ENCODE data around the gene FIBCD1. TPM values are rescaled to one million over a fixed set of nuclear protein-coding genes. Genes with fewer than 3 reads are reported as not detected.

Gene FIBCD1
- total RNA-seq, 1 experiment from 2014 or later = 7.1 TPM

DNA sequence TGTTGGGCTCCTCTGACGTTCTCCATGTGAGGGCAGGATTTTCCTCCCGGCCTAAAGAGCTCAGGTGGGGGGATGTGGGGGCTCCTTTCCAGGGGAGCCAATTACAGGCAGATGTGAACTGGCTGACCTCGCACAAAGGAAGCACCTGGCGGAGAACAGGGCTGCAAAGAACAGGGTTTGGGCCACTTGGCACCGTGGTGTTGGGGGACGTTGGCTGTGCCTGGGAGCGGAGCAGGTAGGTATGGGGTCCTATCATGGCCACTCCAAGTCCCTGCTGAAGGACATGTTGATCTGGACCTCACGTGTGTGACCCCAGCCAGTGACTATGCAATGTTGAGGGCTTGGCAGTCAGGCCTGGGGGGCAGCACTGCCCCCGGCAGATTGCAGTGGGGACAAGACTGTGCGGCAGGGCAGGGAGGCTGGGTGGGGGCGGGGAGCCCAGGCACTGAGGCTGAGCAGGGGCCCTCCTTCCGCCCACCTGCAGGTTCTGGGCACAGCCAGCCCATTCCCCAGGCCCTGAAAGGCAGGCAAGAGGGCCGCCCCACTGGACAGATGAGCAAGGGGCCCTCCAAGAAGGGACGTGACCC is 19.4 kb downstream of the FIBCD1 start:
- H3K56ac ChIP-seq (ENCODE audit: insufficient read length, low read depth, low read length) = no peak overlapping the region
- no CpG with 5 or more reads among the region's 14 CpGs for WGBS (ENCODE audit: extremely low coverage, insufficient read length, low lambda C conversion rate)
- no peak overlapping the region for H3T11ph ChIP-seq (ENCODE audit: low read length)
- Mint-ChIP-seq H3K9me3 (no peaks in the 10 kb centered on the region), H3K4me3 (no peak overlapping the region), H3K27ac (no peak overlapping the region), H3K36me3 (ENCODE audit: insufficient read depth in 1 of 3, low read depth in 3 of 3) (no peaks in the 10 kb centered on the region), H3K4me1 (peaks cover 8 to 37% of the 10 kb centered on the region in 2 experiments), H3K27me3 (ENCODE audit: low read depth) (no peaks in the 10 kb centered on the region; the same call in 1 of the 2 replicates)
- H4K5ac ChIP-seq (ENCODE audit: insufficient read length, low read depth, low read length) = no peak overlapping the region
- H3K79me1 ChIP-seq (ENCODE audit: insufficient read depth, low read depth, low read length, poor library complexity, severe bottlenecking) = no peaks in the 10 kb centered on the region
- H2AK5ac ChIP-seq (ENCODE audit: insufficient read length, low read length) = no peak overlapping the region
- H4K91ac ChIP-seq (ENCODE audit: insufficient read length, low read depth, low read length) = no peak overlapping the region
- H3K4ac ChIP-seq (ENCODE audit: low read depth, low read length) = no peak overlapping the region
- H3K23me2 ChIP-seq (ENCODE audit: insufficient read length, low read depth, low read length, poor library complexity, severe bottlenecking) = no peaks in the 10 kb centered on the region
- no peaks in the 10 kb centered on the region for H3K9me3 ChIP-seq (ENCODE audit: control insufficient read depth, low read depth, low read length)
- TF ChIP-seq, protein P1, sequence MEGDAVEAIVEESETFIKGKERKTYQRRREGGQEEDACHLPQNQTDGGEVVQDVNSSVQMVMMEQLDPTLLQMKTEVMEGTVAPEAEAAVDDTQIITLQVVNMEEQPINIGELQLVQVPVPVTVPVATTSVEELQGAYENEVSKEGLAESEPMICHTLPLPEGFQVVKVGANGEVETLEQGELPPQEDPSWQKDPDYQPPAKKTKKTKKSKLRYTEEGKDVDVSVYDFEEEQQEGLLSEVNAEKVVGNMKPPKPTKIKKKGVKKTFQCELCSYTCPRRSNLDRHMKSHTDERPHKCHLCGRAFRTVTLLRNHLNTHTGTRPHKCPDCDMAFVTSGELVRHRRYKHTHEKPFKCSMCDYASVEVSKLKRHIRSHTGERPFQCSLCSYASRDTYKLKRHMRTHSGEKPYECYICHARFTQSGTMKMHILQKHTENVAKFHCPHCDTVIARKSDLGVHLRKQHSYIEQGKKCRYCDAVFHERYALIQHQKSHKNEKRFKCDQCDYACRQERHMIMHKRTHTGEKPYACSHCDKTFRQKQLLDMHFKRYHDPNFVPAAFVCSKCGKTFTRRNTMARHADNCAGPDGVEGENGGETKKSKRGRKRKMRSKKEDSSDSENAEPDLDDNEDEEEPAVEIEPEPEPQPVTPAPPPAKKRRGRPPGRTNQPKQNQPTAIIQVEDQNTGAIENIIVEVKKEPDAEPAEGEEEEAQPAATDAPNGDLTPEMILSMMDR (conservative IDR thresholded peaks at IDR 0.05) = no peak
- no peak overlapping the region for H2BK12ac ChIP-seq (ENCODE audit: insufficient read length, low read depth, low read length)
- H4K8ac ChIP-seq (replicated peaks; ENCODE audit: insufficient read length, low read depth, low read length) = no peak overlapping the region
- H2AFZ ChIP-seq (ENCODE audit: low read length) = no peak overlapping the region
- no peaks in the 10 kb centered on the region for H3K4me1 ChIP-seq (ENCODE audit: insufficient read depth, low read length)
- no peak overlapping the region for H2BK20ac ChIP-seq (ENCODE audit: low read depth, low read length, poor library complexity, severe bottlenecking)
- H3K23ac ChIP-seq (ENCODE audit: insufficient read length, low read depth, low read length) = no peak overlapping the region
- no peaks in the 10 kb centered on the region for H3K27me3 ChIP-seq (ENCODE audit: insufficient read depth, low read length)
- no peak overlapping the region for H2BK15ac ChIP-seq (ENCODE audit: low read depth, low read length)
- no peak overlapping the region; the same call in 1 of the 2 replicates for H3K14ac ChIP-seq (ENCODE audit: insufficient read depth, low read length)
- no peak overlapping the region for H3K27ac ChIP-seq (ENCODE audit: insufficient read length, low read depth, low read length)
- H4K20me1 ChIP-seq (ENCODE audit: control insufficient read depth, insufficient read depth, insufficient read length) = no peaks in the 10 kb centered on the region
- H3K18ac ChIP-seq (ENCODE audit: insufficient read length, low read depth, low read length) = no peak overlapping the region
- no peak for DNase-seq
- no peak overlapping the region for H3K9ac ChIP-seq (ENCODE audit: extremely low read depth, insufficient read length, low read length)
- no peak overlapping the region for H2BK5ac ChIP-seq (ENCODE audit: insufficient read length, low read length)
- H2BK120ac ChIP-seq (ENCODE audit: low read depth, low read length, poor library complexity, severe bottlenecking) = no peak overlapping the region
- no peaks in the 10 kb centered on the region for H3K79me2 ChIP-seq (ENCODE audit: insufficient read depth, low read length)
- no peak overlapping the region for H3K4me2 ChIP-seq (ENCODE audit: insufficient read depth, insufficient read length, low read length)

Measured in H9 (cell line).